Measurements from ENCODE around the gene CYP27B1.
"Not testable (repeated sequence)": the region's sequence is repeated elsewhere in the genome, so short reads cannot be mapped to it uniquely, and the experiment has no call there.

CYP27B1 gene

GRCh38 chr12:57715036-57715748 is 51.7 kb downstream of the CYP27B1 start:
- H3K4me1 ChIP-seq (ENCODE audit: control insufficient read depth, insufficient read depth, low read length); DNase-seq (ENCODE audit: low read depth, low spot score); H3K36me3 ChIP-seq (ENCODE audit: control insufficient read depth, insufficient read depth, low read length); H3K4me3 ChIP-seq (ENCODE audit: low read length); H3K9me3 ChIP-seq (ENCODE audit: control insufficient read depth, insufficient read depth, low read length); H3K27ac ChIP-seq (ENCODE audit: low read length); H3K27me3 ChIP-seq (ENCODE audit: control insufficient read depth, insufficient read depth, low read length): not testable (repeated sequence)
- no CpG with 5 or more reads among the region's 6 CpGs for WGBS (ENCODE audit: insufficient coverage, insufficient read length)

GRCh38 chr12:57713209-57713608 is 53.7 kb downstream of the CYP27B1 start:
- no peaks in the 10 kb centered on the region for H3K4me1 ChIP-seq (ENCODE audit: control insufficient read depth, insufficient read depth, low read length)
- H3K27ac ChIP-seq (ENCODE audit: low read length), result no peak overlapping the region
- no CpG with 5 or more reads among the region's 5 CpGs for WGBS (ENCODE audit: insufficient coverage, insufficient read length)
- H3K27me3 ChIP-seq (ENCODE audit: control insufficient read depth, insufficient read depth, low read length), result no peaks in the 10 kb centered on the region
- H3K4me3 ChIP-seq (ENCODE audit: low read length), result no peak overlapping the region
- H3K9me3 ChIP-seq (ENCODE audit: control insufficient read depth, insufficient read depth, low read length), result no peaks in the 10 kb centered on the region
- DNase-seq (ENCODE audit: low read depth, low spot score), result no peak
- no peaks in the 10 kb centered on the region; the same call in 1 of the 2 replicates for H3K36me3 ChIP-seq (ENCODE audit: control insufficient read depth, insufficient read depth, low read length)

- no CpG with 5 or more reads among the region's 3 CpGs for WGBS (ENCODE audit: insufficient coverage, insufficient read length)
- no peaks in the 10 kb centered on the region for H3K4me1 ChIP-seq (ENCODE audit: control insufficient read depth, insufficient read depth, low read length)
- H3K27me3 ChIP-seq (ENCODE audit: control insufficient read depth, insufficient read depth, low read length), result no peaks in the 10 kb centered on the region
- no peaks in the 10 kb centered on the region for H3K9me3 ChIP-seq (ENCODE audit: control insufficient read depth, insufficient read depth, low read length)
- no peak overlapping the region for H3K27ac ChIP-seq (ENCODE audit: low read length)
- no peak for DNase-seq (ENCODE audit: low read depth, low spot score)
- H3K4me3 ChIP-seq (ENCODE audit: low read length), result no peak overlapping the region
- no peaks in the 10 kb centered on the region; the same call in 1 of the 2 replicates for H3K36me3 ChIP-seq (ENCODE audit: control insufficient read depth, insufficient read depth, low read length)
Measured at GRCh38 chr12:57712701-57713100, 54.2 kb downstream of the CYP27B1 start.
